Measurements from ENCODE around the gene CLDN8.

- no peak for TF ChIP-seq POLR2A (IDR thresholded peaks at IDR 0.05; ENCODE audit: extremely low read depth, insufficient read length)
- TF ChIP-seq, protein P1, sequence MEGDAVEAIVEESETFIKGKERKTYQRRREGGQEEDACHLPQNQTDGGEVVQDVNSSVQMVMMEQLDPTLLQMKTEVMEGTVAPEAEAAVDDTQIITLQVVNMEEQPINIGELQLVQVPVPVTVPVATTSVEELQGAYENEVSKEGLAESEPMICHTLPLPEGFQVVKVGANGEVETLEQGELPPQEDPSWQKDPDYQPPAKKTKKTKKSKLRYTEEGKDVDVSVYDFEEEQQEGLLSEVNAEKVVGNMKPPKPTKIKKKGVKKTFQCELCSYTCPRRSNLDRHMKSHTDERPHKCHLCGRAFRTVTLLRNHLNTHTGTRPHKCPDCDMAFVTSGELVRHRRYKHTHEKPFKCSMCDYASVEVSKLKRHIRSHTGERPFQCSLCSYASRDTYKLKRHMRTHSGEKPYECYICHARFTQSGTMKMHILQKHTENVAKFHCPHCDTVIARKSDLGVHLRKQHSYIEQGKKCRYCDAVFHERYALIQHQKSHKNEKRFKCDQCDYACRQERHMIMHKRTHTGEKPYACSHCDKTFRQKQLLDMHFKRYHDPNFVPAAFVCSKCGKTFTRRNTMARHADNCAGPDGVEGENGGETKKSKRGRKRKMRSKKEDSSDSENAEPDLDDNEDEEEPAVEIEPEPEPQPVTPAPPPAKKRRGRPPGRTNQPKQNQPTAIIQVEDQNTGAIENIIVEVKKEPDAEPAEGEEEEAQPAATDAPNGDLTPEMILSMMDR (IDR thresholded peaks at IDR 0.05; ENCODE audit: low read depth, low read length), result no peak
- TF ChIP-seq, protein P2, sequence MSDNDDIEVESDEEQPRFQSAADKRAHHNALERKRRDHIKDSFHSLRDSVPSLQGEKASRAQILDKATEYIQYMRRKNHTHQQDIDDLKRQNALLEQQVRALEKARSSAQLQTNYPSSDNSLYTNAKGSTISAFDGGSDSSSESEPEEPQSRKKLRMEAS (IDR thresholded peaks at IDR 0.05; ENCODE audit: low read depth, low read length), result no peak
These were observed 32.9 kb upstream of the CLDN8 start for GRCh38 chr21:30248844-30249243.
